Measurements from ENCODE around the gene SIPA1L3. TPM values are rescaled to one million over a fixed set of nuclear protein-coding genes. Genes with fewer than 3 reads are reported as not detected.

SIPA1L3 gene
- total RNA-seq, 2 experiments from 2014 or later = 15.5 to 17.7 TPM

- ATAC-seq (ENCODE audit: poor library complexity) (no peak), DNase-seq (no peak)
- POLR2A ChIA-PET = no interaction called here
- Histone ChIP-seq H3K27ac (ENCODE audit: low read depth in 1 of 2, low read length in 2 of 2) (no peak overlapping the region), H3K4me3 (ENCODE audit: low read length) (no peak overlapping the region), H3K9me3 (ENCODE audit: control insufficient read depth in 1 of 2, insufficient read depth in 1 of 2, low read length in 2 of 2) (no peaks in the 10 kb centered on the region), H3K36me3 (ENCODE audit: insufficient read depth, low read length) (no peaks in the 10 kb centered on the region), H3K4me1 (ENCODE audit: insufficient read depth, low read length) (no peaks in the 10 kb centered on the region), H3K27me3 (ENCODE audit: control insufficient read depth in 1 of 2, insufficient read depth in 2 of 2, low read length in 2 of 2) (no peaks in the 10 kb centered on the region)
- Mint-ChIP-seq H3K36me3 (ENCODE audit: low read depth) (peaks cover 40% of the 10 kb centered on the region), H3K9me3 (no peaks in the 10 kb centered on the region), H3K27ac (no peak overlapping the region), H3K27me3 (no peaks in the 10 kb centered on the region), H3K4me1 (ENCODE audit: low read depth) (no peaks in the 10 kb centered on the region), H3K4me3 (no peak overlapping the region)
- TF ChIP-seq CTCF (IDR thresholded peaks at IDR 0.05) = no peak
- intact Hi-C loops (cut with DNase I, micrococcal nuclease) = loop anchor here (2.0 to 5.0 kb wide), 2 partner anchors 242 kb away; no protein-coding TSS in a partner anchor
- CTCF ChIA-PET = interaction anchor here (2.8 kb wide), 1 partner anchor 242 kb away, joined by 13 read pairs; no protein-coding TSS in a partner anchor
Measured at GRCh38 chr19:38144667-38145066, 237.7 kb downstream of the SIPA1L3 start.

GRCh38 chr19:38145623-38146022, 238.6 kb downstream of the SIPA1L3 start:
- ChIA-PET CTCF (interaction anchor here (0.7 kb wide), 1 partner anchor 294 kb away, joined by 3 read pairs; no protein-coding TSS in a partner anchor), POLR2A (no interaction called here)
- no peak for TF ChIP-seq CTCF (IDR thresholded peaks at IDR 0.05)
- H3K9me3 Mint-ChIP-seq = no peaks in the 10 kb centered on the region
- no peaks in the 10 kb centered on the region for H3K4me1 Mint-ChIP-seq (ENCODE audit: low read depth)
- DNase-seq = no peak
- H3K27me3 Mint-ChIP-seq = no peaks in the 10 kb centered on the region
- peaks cover 47% of the 10 kb centered on the region for H3K36me3 Mint-ChIP-seq (ENCODE audit: low read depth)
- no peak for ATAC-seq (ENCODE audit: poor library complexity)
- no peaks in the 10 kb centered on the region for H3K36me3 ChIP-seq (ENCODE audit: insufficient read depth, low read length)
- intact Hi-C loops (cut with DNase I, micrococcal nuclease) = loop anchor here in 1 of 2 experiments (2.0 kb wide), 1 partner anchor 243 kb away; no protein-coding TSS in a partner anchor
- H3K27ac Mint-ChIP-seq = no peak overlapping the region
- H3K27ac ChIP-seq (ENCODE audit: low read depth in 1 of 2, low read length in 2 of 2) = no peak overlapping the region
- no peak overlapping the region for H3K4me3 Mint-ChIP-seq
- no peaks in the 10 kb centered on the region for H3K27me3 ChIP-seq (ENCODE audit: control insufficient read depth in 1 of 2, insufficient read depth in 2 of 2, low read length in 2 of 2)
- H3K4me3 ChIP-seq (ENCODE audit: low read length) = no peak overlapping the region
- no peaks in the 10 kb centered on the region for H3K9me3 ChIP-seq (ENCODE audit: control insufficient read depth in 1 of 2, insufficient read depth in 1 of 2, low read length in 2 of 2)
- H3K4me1 ChIP-seq (ENCODE audit: insufficient read depth, low read length) = no peaks in the 10 kb centered on the region

GRCh38 chr19:38148337-38148736, 241.3 kb downstream of the SIPA1L3 start:
- H3K9me3 ChIP-seq (ENCODE audit: control insufficient read depth in 1 of 2, insufficient read depth in 1 of 2, low read length in 2 of 2) = no peaks in the 10 kb centered on the region
- peaks cover 17% of the 10 kb centered on the region for H3K36me3 ChIP-seq (ENCODE audit: insufficient read depth, low read length)
- Mint-ChIP-seq H3K27ac (no peak overlapping the region), H3K36me3 (ENCODE audit: low read depth) (peaks cover 45% of the 10 kb centered on the region), H3K4me1 (ENCODE audit: low read depth) (no peaks in the 10 kb centered on the region), H3K4me3 (no peak overlapping the region), H3K27me3 (no peaks in the 10 kb centered on the region), H3K9me3 (no peaks in the 10 kb centered on the region)
- DNase-seq = no peak
- no peak for ATAC-seq (ENCODE audit: poor library complexity)
- CTCF ChIA-PET = no interaction called here
- no peaks in the 10 kb centered on the region for H3K4me1 ChIP-seq (ENCODE audit: insufficient read depth, low read length)
- H3K4me3 ChIP-seq (ENCODE audit: low read length) = no peak overlapping the region
- no peak overlapping the region for H3K27ac ChIP-seq (ENCODE audit: low read depth in 1 of 2, low read length in 2 of 2)
- H3K27me3 ChIP-seq (ENCODE audit: control insufficient read depth in 1 of 2, insufficient read depth in 2 of 2, low read length in 2 of 2) = no peaks in the 10 kb centered on the region
- POLR2A ChIA-PET = no interaction called here
- intact Hi-C loops (cut with DNase I, micrococcal nuclease) = no loop called here
- TF ChIP-seq CTCF (IDR thresholded peaks at IDR 0.05) = no peak
